ENCODE results near the gene PRRG4. TPM values are rescaled to one million over a fixed set of nuclear protein-coding genes. Genes with fewer than 3 reads are reported as not detected.

The PRRG4 gene
- total and polyA plus RNA-seq, 2 of the 13 experiments (the other 11 are each of a cell fraction or from before 2014, with no cell fraction given) = 0.24 to 0.95 TPM

DNA sequence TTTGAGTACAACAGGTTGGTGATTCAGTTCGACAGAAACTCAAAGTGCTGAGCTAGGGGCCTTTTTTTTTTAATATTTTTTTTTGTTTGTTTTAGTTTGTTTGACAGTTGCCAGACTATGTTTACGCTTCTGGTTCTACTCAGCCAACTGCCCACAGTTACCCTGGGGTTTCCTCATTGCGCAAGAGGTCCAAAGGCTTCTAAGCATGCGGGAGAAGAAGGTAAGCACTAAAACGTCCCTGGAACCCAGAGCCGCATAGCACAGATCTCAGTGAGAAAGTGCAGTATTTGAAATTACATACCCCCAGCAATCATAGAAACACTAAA is 649 bp downstream of the PRRG4 start:
- peak; percentile 62 for DNase-seq (ENCODE audit: low spot score)
- Histone ChIP-seq H3K27me3 (ENCODE audit: control insufficient read depth in 1 of 2, insufficient read depth in 2 of 2, low read length in 2 of 2) (peaks cover 0 to 5% of the 10 kb centered on the region in 2 experiments; a peak in 1 of 5 replicates), H3K9ac (ENCODE audit: insufficient read depth, low read depth, low read length) (peak overlapping the region; percentile 55; the same call in 1 of the 2 replicates), H3K4me1 (ENCODE audit: insufficient read depth, low read length) (peaks cover 10% of the 10 kb centered on the region), H3K36me3 (replicated peaks in 1 of 2; ENCODE audit: control insufficient read depth in 1 of 2, insufficient read depth in 2 of 2, low read length in 2 of 2) (no peaks in the 10 kb centered on the region), H3K4me2 (ENCODE audit: low read depth, low read length) (peak overlapping the region; percentile 86), H3K79me2 (ENCODE audit: insufficient read depth, low read length) (no peaks in the 10 kb centered on the region), H3K9me3 (ENCODE audit: low read length) (no peaks in the 10 kb centered on the region), H2AFZ (ENCODE audit: low read length) (no peak overlapping the region), H3K27ac (ENCODE audit: extremely low read length, insufficient read depth, low read length) (no peak overlapping the region), H3K4me3 (replicated peaks in 1 of 3; ENCODE audit: insufficient read depth in 1 of 3, low read depth in 2 of 3, low read length in 3 of 3) (peak overlapping the region; percentile 51 to 80 (median 64)), H4K20me1 (ENCODE audit: insufficient read depth, low read length) (no peaks in the 10 kb centered on the region)
- ChIA-PET POLR2A (no interaction called here), CTCF (ENCODE audit: low intra/inter-chr PET ratio, low total read pairs) (no interaction called here)
- in situ Hi-C loops (cut with HindIII; ENCODE audit: extremely low pct_ligation_motif_present, low pct_unique_long_range_greater_than_20kb) = no loop called here
- FAIRE-seq = no peak
- 2% methylated on average over 6 of the region's 6 CpGs for WGBS (ENCODE audit: low lambda C conversion rate)
- intact Hi-C loops (cut with micrococcal nuclease; ENCODE audit: unreplicated experiment) = no loop called here
- BruUV-seq (replicated peaks) = no TSS peak
- peak; percentile 81 for ATAC-seq
- peak; percentile 42; the same call in 1 of the 2 replicates for TF ChIP-seq PHF21A (CRISPR knock-in tag; IDR thresholded peaks at IDR 0.05)
- peak; percentile 66 for TF ChIP-seq FOXA3 (CRISPR knock-in tag; IDR thresholded peaks at IDR 0.05)
- peak in 1 of 2 experiments; percentile 22; a peak in 1 of 4 replicates for TF ChIP-seq EP300 (IDR thresholded peaks at IDR 0.05; ENCODE audit: low read depth in 2 of 2, low read length in 2 of 2)
- no peak for TF ChIP-seq EP300 (CRISPR knock-in tag; IDR thresholded peaks at IDR 0.05; ENCODE audit: borderline replicate concordance)
- peak; percentile 32; the same call in 1 of the 2 replicates for TF ChIP-seq FOSL2 (CRISPR knock-in tag; IDR thresholded peaks at IDR 0.05)
- TF ChIP-seq KAT8 (CRISPR knock-in tag; IDR thresholded peaks at IDR 0.05) = peak; percentile 30; the same call in 1 of the 2 replicates
- 0 out of 2 replicates have a peak, but pooled peaks have one; percentile 18 for TF ChIP-seq NFIC (IDR thresholded peaks at IDR 0.05; ENCODE audit: low read length)
- TF ChIP-seq, protein P1, sequence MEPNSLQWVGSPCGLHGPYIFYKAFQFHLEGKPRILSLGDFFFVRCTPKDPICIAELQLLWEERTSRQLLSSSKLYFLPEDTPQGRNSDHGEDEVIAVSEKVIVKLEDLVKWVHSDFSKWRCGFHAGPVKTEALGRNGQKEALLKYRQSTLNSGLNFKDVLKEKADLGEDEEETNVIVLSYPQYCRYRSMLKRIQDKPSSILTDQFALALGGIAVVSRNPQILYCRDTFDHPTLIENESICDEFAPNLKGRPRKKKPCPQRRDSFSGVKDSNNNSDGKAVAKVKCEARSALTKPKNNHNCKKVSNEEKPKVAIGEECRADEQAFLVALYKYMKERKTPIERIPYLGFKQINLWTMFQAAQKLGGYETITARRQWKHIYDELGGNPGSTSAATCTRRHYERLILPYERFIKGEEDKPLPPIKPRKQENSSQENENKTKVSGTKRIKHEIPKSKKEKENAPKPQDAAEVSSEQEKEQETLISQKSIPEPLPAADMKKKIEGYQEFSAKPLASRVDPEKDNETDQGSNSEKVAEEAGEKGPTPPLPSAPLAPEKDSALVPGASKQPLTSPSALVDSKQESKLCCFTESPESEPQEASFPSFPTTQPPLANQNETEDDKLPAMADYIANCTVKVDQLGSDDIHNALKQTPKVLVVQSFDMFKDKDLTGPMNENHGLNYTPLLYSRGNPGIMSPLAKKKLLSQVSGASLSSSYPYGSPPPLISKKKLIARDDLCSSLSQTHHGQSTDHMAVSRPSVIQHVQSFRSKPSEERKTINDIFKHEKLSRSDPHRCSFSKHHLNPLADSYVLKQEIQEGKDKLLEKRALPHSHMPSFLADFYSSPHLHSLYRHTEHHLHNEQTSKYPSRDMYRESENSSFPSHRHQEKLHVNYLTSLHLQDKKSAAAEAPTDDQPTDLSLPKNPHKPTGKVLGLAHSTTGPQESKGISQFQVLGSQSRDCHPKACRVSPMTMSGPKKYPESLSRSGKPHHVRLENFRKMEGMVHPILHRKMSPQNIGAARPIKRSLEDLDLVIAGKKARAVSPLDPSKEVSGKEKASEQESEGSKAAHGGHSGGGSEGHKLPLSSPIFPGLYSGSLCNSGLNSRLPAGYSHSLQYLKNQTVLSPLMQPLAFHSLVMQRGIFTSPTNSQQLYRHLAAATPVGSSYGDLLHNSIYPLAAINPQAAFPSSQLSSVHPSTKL (CRISPR knock-in tag; IDR thresholded peaks at IDR 0.05) = peak; percentile 74; the same call in 1 of the 2 replicates
- TF ChIP-seq, protein P2, sequence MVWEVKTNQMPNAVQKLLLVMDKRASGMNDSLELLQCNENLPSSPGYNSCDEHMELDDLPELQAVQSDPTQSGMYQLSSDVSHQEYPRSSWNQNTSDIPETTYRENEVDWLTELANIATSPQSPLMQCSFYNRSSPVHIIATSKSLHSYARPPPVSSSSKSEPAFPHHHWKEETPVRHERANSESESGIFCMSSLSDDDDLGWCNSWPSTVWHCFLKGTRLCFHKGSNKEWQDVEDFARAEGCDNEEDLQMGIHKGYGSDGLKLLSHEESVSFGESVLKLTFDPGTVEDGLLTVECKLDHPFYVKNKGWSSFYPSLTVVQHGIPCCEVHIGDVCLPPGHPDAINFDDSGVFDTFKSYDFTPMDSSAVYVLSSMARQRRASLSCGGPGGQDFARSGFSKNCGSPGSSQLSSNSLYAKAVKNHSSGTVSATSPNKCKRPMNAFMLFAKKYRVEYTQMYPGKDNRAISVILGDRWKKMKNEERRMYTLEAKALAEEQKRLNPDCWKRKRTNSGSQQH (CRISPR knock-in tag; IDR thresholded peaks at IDR 0.05; ENCODE audit: low read depth) = peak; percentile 68; the same call in 1 of the 2 replicates
- no peak for TF ChIP-seq SOX13 (IDR thresholded peaks at IDR 0.05)
- TF ChIP-seq SOX13 (CRISPR knock-in tag; conservative IDR thresholded peaks at IDR 0.05 in 1 of 2, IDR thresholded peaks at IDR 0.05 in 1 of 2) = 0 out of 4 replicates have a peak, but pooled peaks of 1 of the 2 experiments have one; percentile 43
- no peak for TF ChIP-seq CENPT (CRISPR knock-in tag; IDR thresholded peaks at IDR 0.05; ENCODE audit: low read depth)
- 0 out of 2 replicates have a peak, but pooled peaks have one; percentile 50 for TF ChIP-seq ZNF136 (CRISPR knock-in tag; IDR thresholded peaks at IDR 0.05; ENCODE audit: low read depth)
- TF ChIP-seq GABPA (IDR thresholded peaks at IDR 0.05; ENCODE audit: low read depth, low read length) = no peak
- peak; percentile 20; the same call in 1 of the 2 replicates for TF ChIP-seq GABPA (CRISPR knock-in tag; IDR thresholded peaks at IDR 0.05; ENCODE audit: low read depth)
- TF ChIP-seq ZBTB8A (CRISPR knock-in tag; IDR thresholded peaks at IDR 0.05; ENCODE audit: borderline replicate concordance, low read depth) = no peak
- TF ChIP-seq HNRNPUL1 (IDR thresholded peaks at IDR 0.05; ENCODE audit: low read depth, low read length) = no peak
- no peak for TF ChIP-seq PHB2 (IDR thresholded peaks at IDR 0.05; ENCODE audit: partially characterized antibody)
- TF ChIP-seq GATAD2A (CRISPR knock-in tag; IDR thresholded peaks at IDR 0.05) = peak; percentile 60
- TF ChIP-seq, protein P3, sequence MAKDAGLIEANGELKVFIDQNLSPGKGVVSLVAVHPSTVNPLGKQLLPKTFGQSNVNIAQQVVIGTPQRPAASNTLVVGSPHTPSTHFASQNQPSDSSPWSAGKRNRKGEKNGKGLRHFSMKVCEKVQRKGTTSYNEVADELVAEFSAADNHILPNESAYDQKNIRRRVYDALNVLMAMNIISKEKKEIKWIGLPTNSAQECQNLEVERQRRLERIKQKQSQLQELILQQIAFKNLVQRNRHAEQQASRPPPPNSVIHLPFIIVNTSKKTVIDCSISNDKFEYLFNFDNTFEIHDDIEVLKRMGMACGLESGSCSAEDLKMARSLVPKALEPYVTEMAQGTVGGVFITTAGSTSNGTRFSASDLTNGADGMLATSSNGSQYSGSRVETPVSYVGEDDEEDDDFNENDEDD (CRISPR knock-in tag; IDR thresholded peaks at IDR 0.05; ENCODE audit: borderline replicate concordance) = no peak
- peak; percentile 19 to 52; a peak in 2 of 4 replicates for TF ChIP-seq MAFK (conservative IDR thresholded peaks at IDR 0.05 in 1 of 2, IDR thresholded peaks at IDR 0.05 in 1 of 2; ENCODE audit: low read length in 2 of 2)
